Skin epidermis (tissue), 12 donors: ENCODE data around the gene NFATC1.

Experiments used
- H3K27ac ChIP-seq, 21 experiments: fragments of 200-600 bp; sonication (generic) in 11 of 21; one replicate each; pipeline ENCODE4 v1.5.0; 2020; ENCODE audit warnings: mild to moderate bottlenecking in 3 of 21, inconsistent platforms in 2 of 21, moderate library complexity in 2 of 21
- H3K4me3 ChIP-seq, 7 experiments: fragments of 200-600 bp; sonication (generic) in 2 of 7; one replicate each; pipeline ENCODE4 v1.5.0; 2020; ENCODE audit warnings: inconsistent platforms in 2 of 7, mild to moderate bottlenecking in 2 of 7, moderate library complexity in 1 of 7

Gene NFATC1

GRCh38 chr18:79416677-79417052 lies 20.9 kb downstream of the NFATC1 start:
- H3K27ac ChIP-seq = no peak overlapping the region
- H3K4me3 ChIP-seq = no peak overlapping the region

- H3K27ac ChIP-seq = no peak overlapping the region
- no peak overlapping the region for H3K4me3 ChIP-seq
These were observed 22.5 kb downstream of the NFATC1 start for GRCh38 chr18:79418236-79418635.

- H3K27ac ChIP-seq = no peak overlapping the region
- no peak overlapping the region for H3K4me3 ChIP-seq
These were observed 22.9 kb downstream of the NFATC1 start for GRCh38 chr18:79418642-79419041.

GRCh38 chr18:79420033-79420745 lies 24.5 kb downstream of the NFATC1 start:
- no peak overlapping the region for H3K27ac ChIP-seq
- no peak overlapping the region for H3K4me3 ChIP-seq

GRCh38 chr18:79421275-79421857 lies 25.6 kb downstream of the NFATC1 start:
- Histone ChIP-seq H3K27ac (peak overlapping the region in 3 of 21 experiments; percentile 20 to 44 (median 24)), H3K4me3 (no peak overlapping the region)

- H3K4me3 ChIP-seq = no peak overlapping the region
- H3K27ac ChIP-seq = peak overlapping the region in 1 of 21 experiments; percentile 44
These were observed 26.5 kb downstream of the NFATC1 start for GRCh38 chr18:79422022-79422782.

- Histone ChIP-seq H3K27ac (no peak overlapping the region), H3K4me3 (no peak overlapping the region)
These were observed 27.0 kb downstream of the NFATC1 start for GRCh38 chr18:79422783-79423165.

- H3K27ac ChIP-seq = peak overlapping the region in 1 of 21 experiments; percentile 12
- no peak overlapping the region for H3K4me3 ChIP-seq
These were observed 27.7 kb downstream of the NFATC1 start for GRCh38 chr18:79423211-79424007.

- Histone ChIP-seq H3K27ac (peak overlapping the region in 1 of 21 experiments; percentile 12), H3K4me3 (no peak overlapping the region)
These were observed 28.4 kb downstream of the NFATC1 start for GRCh38 chr18:79424008-79424565.

GRCh38 chr18:79424880-79425568 lies 29.3 kb downstream of the NFATC1 start:
- Histone ChIP-seq H3K27ac (no peak overlapping the region), H3K4me3 (no peak overlapping the region)

GRCh38 chr18:79425569-79425886 lies 29.8 kb downstream of the NFATC1 start:
- H3K27ac ChIP-seq = no peak overlapping the region
- H3K4me3 ChIP-seq = no peak overlapping the region

GRCh38 chr18:79426376-79427300 lies 30.9 kb downstream of the NFATC1 start:
- Histone ChIP-seq H3K27ac (no peak overlapping the region), H3K4me3 (no peak overlapping the region)

GRCh38 chr18:79427368-79428225 lies 31.9 kb downstream of the NFATC1 start:
- no peak overlapping the region for H3K4me3 ChIP-seq
- H3K27ac ChIP-seq = peak overlapping the region in 1 of 21 experiments; percentile 15

GRCh38 chr18:79428287-79428686 lies 32.6 kb downstream of the NFATC1 start:
- Histone ChIP-seq H3K27ac (peak overlapping the region in 1 of 21 experiments; percentile 15), H3K4me3 (no peak overlapping the region)

GRCh38 chr18:79429381-79429780 lies 33.7 kb downstream of the NFATC1 start:
- no peak overlapping the region for H3K27ac ChIP-seq
- no peak overlapping the region for H3K4me3 ChIP-seq

GRCh38 chr18:79429785-79430281 lies 34.1 kb downstream of the NFATC1 start:
- no peak overlapping the region for H3K27ac ChIP-seq
- no peak overlapping the region for H3K4me3 ChIP-seq
